ENCODE measurements around the gene ARL4C. TPM values are rescaled to one million over a fixed set of nuclear protein-coding genes. Genes with fewer than 3 reads are reported as not detected.

The ARL4C gene
- total and polyA plus RNA-seq, 2 experiments from 2014 or later, result 5.8 to 9.9 TPM

GRCh38 chr2:234492717-234493485 is 4.0 kb downstream of the ARL4C start:
- H3K4me2 ChIP-seq, result peak overlapping the region; percentile 99
- no peaks in the 10 kb centered on the region for H3K36me3 ChIP-seq (ENCODE audit: insufficient read depth)
- peaks cover 20% of the 10 kb centered on the region for H3K4me1 ChIP-seq (ENCODE audit: insufficient read depth)
- no peaks in the 10 kb centered on the region for H3F3A ChIP-seq (replicated peaks; ENCODE audit: low read depth)
- peak overlapping the region; percentile 55 for H3K4me3 Mint-ChIP-seq
- no peak for DNase-seq (ENCODE audit: low spot score)
- no peak overlapping the region for H3K27ac Mint-ChIP-seq
- peaks cover 7% of the 10 kb centered on the region for H4K20me1 ChIP-seq (replicated peaks; ENCODE audit: insufficient read depth)
- peaks cover 37% of the 10 kb centered on the region for H3K79me2 ChIP-seq (replicated peaks; ENCODE audit: insufficient read depth)
- TF ChIP-seq ETS1 (IDR thresholded peaks at IDR 0.05) (no peak), REST (IDR thresholded peaks at IDR 0.05; ENCODE audit: unreplicated experiment) (no peak), EZH2phosphoT487 (IDR thresholded peaks at IDR 0.05; ENCODE audit: unreplicated experiment) (no peak), ZNF114 (CRISPR knock-in tag; IDR thresholded peaks at IDR 0.05) (no peak), ZNF331 (CRISPR knock-in tag; IDR thresholded peaks at IDR 0.05; ENCODE audit: low read depth) (no peak), POLR2AphosphoS5 (IDR thresholded peaks at IDR 0.05; ENCODE audit: low read depth) (no peak), JUNB (IDR thresholded peaks at IDR 0.05; ENCODE audit: unreplicated experiment) (no peak), NANOG (IDR thresholded peaks at IDR 0.05; ENCODE audit: borderline replicate concordance) (no peak), CREB1 (CRISPR knock-in tag; IDR thresholded peaks at IDR 0.05; ENCODE audit: low read depth) (no peak), ZNF462 (CRISPR knock-in tag; IDR thresholded peaks at IDR 0.05) (no peak), STAT1 (IDR thresholded peaks at IDR 0.05; ENCODE audit: unreplicated experiment) (no peak), CTCF (conservative IDR thresholded peaks at IDR 0.05; ENCODE audit: low read depth in 2 of 2) (no peak), EZH2 (IDR thresholded peaks at IDR 0.05; ENCODE audit: low read depth, unreplicated experiment) (no peak)
- ATAC-seq, result no peak
- H3K27me3 ChIP-seq (ENCODE audit: insufficient read depth), result peaks cover 23% of the 10 kb centered on the region
- no peak overlapping the region for H3K4me3 ChIP-seq
- H3K27me3 Mint-ChIP-seq (ENCODE audit: insufficient read depth, low read depth, poor library complexity), result peaks cover 13% of the 10 kb centered on the region
- H3K4me1 Mint-ChIP-seq, result peaks cover 36% of the 10 kb centered on the region
- no peak overlapping the region for H3K27ac ChIP-seq (ENCODE audit: low read depth)
- H2AFZ ChIP-seq, result no peak overlapping the region
- no peaks in the 10 kb centered on the region for H3K9me3 Mint-ChIP-seq
- no peaks in the 10 kb centered on the region; the same call in 2 of the 3 replicates for H3K36me3 Mint-ChIP-seq (ENCODE audit: low read depth)
- H3K9me2 ChIP-seq (ENCODE audit: insufficient read depth), result no peaks in the 10 kb centered on the region

Data from GM23338 (cell line).